ENCODE data around the gene GSK3A. TPM values are rescaled to one million over a fixed set of nuclear protein-coding genes. Genes with fewer than 3 reads are reported as not detected.
A peak's percentile ranks its signal among the peaks of the same experiment; 100 is the strongest.

GSK3A gene
- polyA plus RNA-seq, 2 donors = 32.9 TPM

DNA sequence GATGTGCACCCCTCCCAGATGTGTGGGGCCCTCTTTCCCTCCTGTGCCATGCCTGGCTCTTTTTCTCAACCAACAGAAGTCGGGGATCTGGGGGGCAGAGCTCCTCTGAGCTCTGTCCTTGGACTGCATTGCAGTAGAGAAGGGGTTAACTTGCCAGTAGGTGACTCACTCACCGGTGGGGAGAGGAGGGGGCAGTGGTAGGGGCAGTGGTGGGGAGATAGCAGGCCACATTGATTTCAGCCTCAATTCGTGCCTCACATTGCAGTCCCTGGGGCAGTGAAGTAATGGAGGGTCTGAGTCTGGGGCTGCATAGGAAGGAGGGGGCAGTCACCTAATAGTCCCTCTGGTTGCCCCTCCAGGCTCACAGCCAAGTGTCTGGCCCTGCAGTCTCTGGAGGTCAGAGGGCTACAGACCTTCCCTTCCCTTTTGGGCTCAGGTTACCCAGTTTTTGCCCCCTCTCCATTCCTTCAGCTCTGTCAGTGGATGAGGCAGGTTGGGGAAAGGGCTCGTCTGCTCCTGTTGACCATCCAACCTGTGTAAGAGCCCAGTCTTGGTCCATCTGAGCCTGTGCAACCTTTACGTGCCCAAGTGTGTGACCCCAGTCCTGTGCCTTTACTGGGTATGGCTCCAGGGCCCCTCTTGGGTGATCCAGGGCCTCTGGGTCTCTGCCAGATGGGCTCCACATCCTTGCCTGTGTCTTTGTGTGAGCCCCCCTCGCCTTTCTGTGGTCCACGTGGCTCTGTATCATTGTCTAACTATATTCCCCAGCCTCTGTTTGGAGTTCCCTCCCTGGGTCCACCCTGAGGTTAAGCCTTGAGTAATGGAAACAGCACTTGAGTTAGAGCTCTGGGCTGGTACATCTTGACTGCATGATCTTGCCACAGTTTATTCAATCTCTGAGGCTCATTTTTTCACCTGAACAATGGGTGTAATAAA, 39.7 kb upstream of the GSK3A start:
- Histone ChIP-seq H3K27me3 (ENCODE audit: control insufficient read depth in 1 of 2, insufficient read depth in 2 of 2, low read length in 2 of 2) (no peaks in the 10 kb centered on the region), H3K27ac (ENCODE audit: low read depth in 2 of 2, low read length in 1 of 2) (peak overlapping the region; percentile 97 to 98), H3K9me3 (ENCODE audit: control insufficient read depth in 2 of 2, insufficient read depth in 1 of 2, low read depth in 1 of 2, low read length in 1 of 2) (no peaks in the 10 kb centered on the region), H3K4me1 (ENCODE audit: control insufficient read depth in 2 of 2, insufficient read depth in 2 of 2, low read length in 1 of 2) (peaks cover 13 to 60% of the 10 kb centered on the region in 2 donors), H3K4me3 (ENCODE audit: low read depth in 1 of 2, low read length in 2 of 2) (no peak overlapping the region), H3K36me3 (ENCODE audit: control insufficient read depth in 2 of 2, insufficient read depth in 2 of 2, low read length in 1 of 2) (peaks cover 0 to under 1% of the 10 kb centered on the region in 2 donors)
- 24 to 27% methylated on average over 7 of the region's 7 CpGs for WGBS, 2 donors

DNA sequence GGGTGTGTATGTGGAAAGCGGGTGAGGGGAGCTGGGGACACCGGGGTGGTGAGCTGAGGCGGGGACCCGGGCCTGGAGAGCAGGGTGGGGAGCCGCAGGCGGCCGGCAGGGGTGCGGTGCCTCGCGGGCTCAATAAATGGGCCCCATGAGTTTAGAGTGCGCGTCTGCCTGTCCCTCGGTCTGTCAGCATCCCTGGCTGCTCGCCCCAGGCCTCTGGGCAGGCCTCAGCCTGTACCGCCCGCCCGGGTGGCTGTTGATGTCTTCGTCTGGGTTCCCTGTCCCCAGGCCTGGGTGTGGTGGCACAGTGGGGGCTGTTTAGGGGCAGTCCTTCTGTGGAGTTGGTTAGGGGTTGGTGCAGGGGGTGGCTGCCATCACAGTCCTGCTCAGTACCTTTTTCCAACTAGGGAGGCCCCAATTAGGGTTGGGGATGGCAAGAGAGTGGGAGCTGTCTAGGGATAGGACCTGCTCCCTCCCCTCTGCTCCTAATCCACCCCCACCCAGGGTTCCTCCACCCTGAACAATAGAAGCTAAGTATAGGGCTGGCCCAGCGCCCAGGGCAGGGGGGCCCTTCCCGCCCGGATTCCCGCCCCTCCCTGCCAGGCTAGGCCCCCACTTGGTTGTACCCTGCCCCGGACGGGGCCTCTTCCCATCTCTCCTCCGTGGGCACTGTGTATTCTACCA, 38.9 kb upstream of the GSK3A start:
- Histone ChIP-seq H3K27me3 (ENCODE audit: control insufficient read depth in 1 of 2, insufficient read depth in 2 of 2, low read length in 2 of 2) (no peaks in the 10 kb centered on the region), H3K4me1 (ENCODE audit: control insufficient read depth in 2 of 2, insufficient read depth in 2 of 2, low read length in 1 of 2) (peaks cover 13 to 64% of the 10 kb centered on the region in 2 donors), H3K4me3 (ENCODE audit: low read depth in 1 of 2, low read length in 2 of 2) (peak overlapping the region in 1 of 2 donors; percentile 60), H3K27ac (ENCODE audit: low read depth in 2 of 2, low read length in 1 of 2) (peak overlapping the region; percentile 97 to 98), H3K36me3 (ENCODE audit: control insufficient read depth in 2 of 2, insufficient read depth in 2 of 2, low read length in 1 of 2) (peaks cover 0 to 2% of the 10 kb centered on the region in 2 donors), H3K9me3 (ENCODE audit: control insufficient read depth in 2 of 2, insufficient read depth in 1 of 2, low read depth in 1 of 2, low read length in 1 of 2) (no peaks in the 10 kb centered on the region)
- WGBS, 2 donors = 5 to 21% methylated on average over 24 to 25 of the region's 25 CpGs

DNA sequence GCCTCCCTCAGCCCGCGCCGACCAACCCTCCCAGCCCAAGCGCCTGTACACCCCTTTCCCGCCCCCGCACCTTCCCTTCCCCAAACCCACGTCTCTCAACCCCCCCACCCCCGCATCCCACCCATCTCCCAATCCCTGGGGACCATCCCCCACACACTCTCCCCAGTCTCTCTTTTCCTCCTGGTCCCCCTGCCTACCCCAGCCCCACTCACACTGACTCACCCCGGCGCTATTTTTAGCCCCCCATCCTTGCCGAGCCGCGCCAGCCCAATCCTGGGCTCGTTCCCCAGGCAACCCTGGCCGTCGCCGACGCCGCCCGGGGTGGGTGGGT, 38.4 kb upstream of the GSK3A start:
- 0 to 3% methylated on average over 16 to 20 of the region's 20 CpGs for WGBS, 2 donors
- Histone ChIP-seq H3K27me3 (ENCODE audit: control insufficient read depth in 1 of 2, insufficient read depth in 2 of 2, low read length in 2 of 2) (no peaks in the 10 kb centered on the region), H3K27ac (ENCODE audit: low read depth in 2 of 2, low read length in 1 of 2) (peak overlapping the region; percentile 97 to 98), H3K36me3 (ENCODE audit: control insufficient read depth in 2 of 2, insufficient read depth in 2 of 2, low read length in 1 of 2) (peaks cover 0 to 3% of the 10 kb centered on the region in 2 donors), H3K9me3 (ENCODE audit: control insufficient read depth in 2 of 2, insufficient read depth in 1 of 2, low read depth in 1 of 2, low read length in 1 of 2) (no peaks in the 10 kb centered on the region), H3K4me1 (ENCODE audit: control insufficient read depth in 2 of 2, insufficient read depth in 2 of 2, low read length in 1 of 2) (peaks cover 10 to 59% of the 10 kb centered on the region in 2 donors), H3K4me3 (ENCODE audit: low read depth in 1 of 2, low read length in 2 of 2) (peak overlapping the region; percentile 60 to 63)

DNA sequence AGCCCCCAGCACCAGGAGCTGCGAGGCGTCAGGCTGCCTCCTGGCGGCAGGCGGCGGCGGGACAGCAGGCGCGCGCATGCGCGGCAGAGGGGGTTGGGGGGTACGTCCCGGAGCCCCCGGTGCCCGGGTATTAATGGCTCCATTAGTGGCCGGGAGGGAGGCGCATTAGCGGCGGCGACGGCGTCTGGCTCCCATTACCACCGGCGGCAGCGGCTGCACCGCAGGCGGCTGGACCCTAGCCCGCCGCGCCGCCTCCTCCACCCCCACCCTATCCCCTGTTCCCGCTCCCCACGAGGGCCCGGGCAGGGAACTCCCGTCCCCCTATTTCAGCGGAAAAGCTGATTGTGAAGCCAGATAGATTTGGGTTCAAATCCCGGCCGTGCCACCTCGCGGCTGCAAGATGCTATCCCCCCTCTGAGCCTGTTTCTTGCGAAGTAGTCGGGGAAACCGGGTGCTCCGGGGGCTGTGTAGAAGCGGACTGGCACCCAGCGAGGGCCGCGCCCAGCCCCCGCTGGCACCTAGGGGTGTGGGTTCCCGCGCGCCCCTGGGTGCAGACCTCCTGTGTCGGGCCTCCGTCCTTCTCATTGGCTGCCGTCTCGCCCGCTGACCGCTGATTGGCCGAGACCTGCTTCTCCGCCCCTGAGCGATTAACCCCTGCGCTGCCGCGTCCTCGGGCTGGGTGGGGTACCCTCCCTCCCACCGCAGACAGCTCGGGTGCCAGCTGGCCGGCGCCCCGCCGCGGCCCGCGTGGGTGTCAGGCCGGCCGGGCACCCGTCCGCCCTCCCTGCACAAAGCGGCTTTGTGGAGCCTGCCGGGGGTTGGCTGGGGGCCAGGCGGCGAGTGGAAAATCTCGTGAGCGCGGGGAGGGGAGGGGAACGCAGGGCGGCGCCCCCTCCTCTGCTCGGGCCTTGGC, 37.8 kb upstream of the GSK3A start:
- Histone ChIP-seq H3K36me3 (ENCODE audit: control insufficient read depth in 2 of 2, insufficient read depth in 2 of 2, low read length in 1 of 2) (peaks cover 0 to 5% of the 10 kb centered on the region in 2 donors), H3K9me3 (ENCODE audit: control insufficient read depth in 2 of 2, insufficient read depth in 1 of 2, low read depth in 1 of 2, low read length in 1 of 2) (no peaks in the 10 kb centered on the region), H3K4me1 (ENCODE audit: control insufficient read depth in 2 of 2, insufficient read depth in 2 of 2, low read length in 1 of 2) (peaks cover 10 to 56% of the 10 kb centered on the region in 2 donors), H3K27ac (ENCODE audit: low read depth in 2 of 2, low read length in 1 of 2) (peak overlapping the region; percentile 97 to 98), H3K4me3 (ENCODE audit: low read depth in 1 of 2, low read length in 2 of 2) (peak overlapping the region; percentile 60 to 63), H3K27me3 (ENCODE audit: control insufficient read depth in 1 of 2, insufficient read depth in 2 of 2, low read length in 2 of 2) (no peaks in the 10 kb centered on the region)
- WGBS, 2 donors = 0% methylated on average over 62 to 89 of the region's 89 CpGs

DNA sequence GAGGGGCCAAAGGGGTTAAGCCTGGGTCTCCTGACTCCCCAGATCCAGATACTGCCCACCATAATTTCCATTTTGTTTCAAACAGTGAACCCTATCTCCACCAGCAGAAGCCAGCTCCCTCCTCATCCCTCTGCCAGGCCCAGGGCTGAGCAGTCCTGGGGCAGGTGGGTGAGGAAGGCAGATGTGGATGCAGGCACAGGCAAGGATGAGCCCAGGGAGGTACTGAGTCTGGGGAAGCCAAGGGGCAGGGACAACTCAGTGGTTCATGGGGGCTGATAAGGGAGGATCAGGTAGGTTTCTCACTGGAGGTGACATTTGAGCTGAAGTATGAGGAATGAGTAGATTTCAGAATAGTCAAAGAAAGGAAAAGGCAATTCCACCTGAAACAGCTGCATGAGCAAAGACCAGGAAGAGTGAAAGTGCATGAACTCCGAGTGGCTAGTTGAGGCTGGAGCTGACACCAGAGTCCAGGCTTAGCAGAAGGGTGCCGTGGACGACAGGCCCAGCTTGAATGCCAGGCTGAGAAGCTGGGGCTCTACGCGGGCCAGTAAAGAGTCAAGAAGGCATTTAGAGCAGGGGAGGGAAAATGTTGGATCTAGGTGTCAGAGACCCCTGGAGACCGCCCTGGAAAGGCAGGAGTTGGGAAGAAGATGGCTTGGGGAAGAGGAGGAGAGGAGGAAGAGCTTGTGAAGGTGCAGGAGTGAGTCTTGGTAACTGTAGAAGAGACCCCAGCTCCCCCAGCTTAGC, 36.9 kb upstream of the GSK3A start:
- Histone ChIP-seq H3K36me3 (ENCODE audit: control insufficient read depth in 2 of 2, insufficient read depth in 2 of 2, low read length in 1 of 2) (peaks cover 0 to 10% of the 10 kb centered on the region in 2 donors), H3K27ac (ENCODE audit: low read depth in 2 of 2, low read length in 1 of 2) (peak overlapping the region; percentile 97 to 98), H3K27me3 (ENCODE audit: control insufficient read depth in 1 of 2, insufficient read depth in 2 of 2, low read length in 2 of 2) (no peaks in the 10 kb centered on the region), H3K4me3 (ENCODE audit: low read depth in 1 of 2, low read length in 2 of 2) (peak overlapping the region; percentile 60 to 63), H3K4me1 (ENCODE audit: control insufficient read depth in 2 of 2, insufficient read depth in 2 of 2, low read length in 1 of 2) (peaks cover 10 to 55% of the 10 kb centered on the region in 2 donors), H3K9me3 (ENCODE audit: control insufficient read depth in 2 of 2, insufficient read depth in 1 of 2, low read depth in 1 of 2, low read length in 1 of 2) (no peaks in the 10 kb centered on the region)
- 9 to 13% methylated on average over 6 of the region's 6 CpGs for WGBS, 2 donors

DNA sequence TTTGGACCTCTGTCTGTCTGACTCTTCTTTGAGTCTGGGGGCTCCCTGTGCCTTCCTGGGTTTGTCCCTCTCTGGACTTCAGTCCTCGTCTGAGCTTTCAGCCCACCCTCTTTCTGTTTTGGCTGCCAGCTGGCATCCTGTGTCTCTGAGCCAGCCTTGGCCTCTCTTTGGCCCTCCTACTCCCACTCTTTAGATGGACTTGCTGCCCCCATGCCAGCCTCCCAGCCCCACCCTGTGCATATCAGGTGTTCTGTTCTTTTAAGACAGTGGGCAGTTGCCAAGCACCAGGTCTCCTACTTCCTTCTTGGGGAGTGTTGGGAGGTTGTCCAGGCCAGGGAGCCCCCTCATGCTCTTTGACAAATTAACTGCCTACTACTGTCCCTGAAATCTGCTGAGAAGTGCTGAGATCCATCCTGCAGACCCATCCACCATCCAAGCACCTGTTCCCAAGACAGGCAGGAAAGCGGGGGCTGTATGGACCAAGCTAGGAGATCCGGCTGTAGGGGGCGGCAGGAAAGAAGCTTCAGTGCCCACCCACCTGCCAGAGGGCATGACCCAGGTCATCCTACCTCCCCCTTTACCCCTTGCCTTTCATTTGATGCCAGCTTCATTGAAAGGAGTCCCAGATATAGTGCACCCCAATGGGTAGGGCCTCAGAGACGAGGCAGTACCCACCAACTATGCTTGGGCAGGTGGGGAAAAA, 36.2 kb upstream of the GSK3A start:
- Histone ChIP-seq H3K4me3 (ENCODE audit: low read depth in 1 of 2, low read length in 2 of 2) (no peak overlapping the region), H3K9me3 (ENCODE audit: control insufficient read depth in 2 of 2, insufficient read depth in 1 of 2, low read depth in 1 of 2, low read length in 1 of 2) (no peaks in the 10 kb centered on the region), H3K36me3 (ENCODE audit: control insufficient read depth in 2 of 2, insufficient read depth in 2 of 2, low read length in 1 of 2) (peaks cover 0 to 18% of the 10 kb centered on the region in 2 donors), H3K4me1 (ENCODE audit: control insufficient read depth in 2 of 2, insufficient read depth in 2 of 2, low read length in 1 of 2) (peaks cover 10 to 57% of the 10 kb centered on the region in 2 donors), H3K27ac (ENCODE audit: low read depth in 2 of 2, low read length in 1 of 2) (peak overlapping the region; percentile 86 to 98), H3K27me3 (ENCODE audit: control insufficient read depth in 1 of 2, insufficient read depth in 2 of 2, low read length in 2 of 2) (no peaks in the 10 kb centered on the region)
- 47 to 70% methylated on average over 5 of the region's 5 CpGs for WGBS, 2 donors

DNA sequence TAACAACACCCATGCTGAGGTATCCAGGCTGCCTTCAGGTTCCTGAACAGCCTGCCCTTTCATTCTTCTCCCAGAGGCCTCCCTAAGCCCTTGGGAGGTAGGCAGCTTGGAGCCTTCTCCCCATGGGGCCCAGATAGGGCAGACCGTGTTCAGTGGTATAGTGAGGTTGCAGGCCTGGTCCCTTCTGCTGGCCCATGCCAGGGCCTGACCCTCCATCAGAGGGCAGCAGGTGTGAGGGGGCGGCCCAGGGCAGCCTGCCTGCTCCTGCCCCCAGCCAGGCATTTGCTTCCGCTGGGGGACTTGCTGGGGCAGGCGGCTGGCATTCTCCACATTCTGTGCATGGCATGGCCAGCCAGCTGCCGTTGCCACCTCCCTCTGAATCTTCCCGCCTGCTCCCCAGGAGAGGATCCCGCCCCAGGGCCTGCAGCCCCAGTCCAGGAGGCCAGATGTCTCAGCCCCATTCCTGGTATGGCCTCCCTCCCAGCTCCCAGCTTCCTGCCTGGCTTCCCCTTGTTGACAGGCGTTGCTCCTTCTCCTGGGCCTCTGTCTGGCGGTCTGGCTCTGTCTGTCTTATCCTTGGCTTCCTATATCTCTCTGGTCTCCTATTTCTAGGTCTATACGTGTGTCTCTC, 35.5 kb upstream of the GSK3A start:
- Histone ChIP-seq H3K27me3 (ENCODE audit: control insufficient read depth in 1 of 2, insufficient read depth in 2 of 2, low read length in 2 of 2) (no peaks in the 10 kb centered on the region), H3K4me1 (ENCODE audit: control insufficient read depth in 2 of 2, insufficient read depth in 2 of 2, low read length in 1 of 2) (peaks cover 10 to 54% of the 10 kb centered on the region in 2 donors), H3K27ac (ENCODE audit: low read depth in 2 of 2, low read length in 1 of 2) (peak overlapping the region; percentile 86 to 98), H3K36me3 (ENCODE audit: control insufficient read depth in 2 of 2, insufficient read depth in 2 of 2, low read length in 1 of 2) (peaks cover 0 to 24% of the 10 kb centered on the region in 2 donors), H3K9me3 (ENCODE audit: control insufficient read depth in 2 of 2, insufficient read depth in 1 of 2, low read depth in 1 of 2, low read length in 1 of 2) (no peaks in the 10 kb centered on the region), H3K4me3 (ENCODE audit: low read depth in 1 of 2, low read length in 2 of 2) (no peak overlapping the region)
- WGBS, 2 donors = 25 to 52% methylated on average over 10 of the region's 10 CpGs

DNA sequence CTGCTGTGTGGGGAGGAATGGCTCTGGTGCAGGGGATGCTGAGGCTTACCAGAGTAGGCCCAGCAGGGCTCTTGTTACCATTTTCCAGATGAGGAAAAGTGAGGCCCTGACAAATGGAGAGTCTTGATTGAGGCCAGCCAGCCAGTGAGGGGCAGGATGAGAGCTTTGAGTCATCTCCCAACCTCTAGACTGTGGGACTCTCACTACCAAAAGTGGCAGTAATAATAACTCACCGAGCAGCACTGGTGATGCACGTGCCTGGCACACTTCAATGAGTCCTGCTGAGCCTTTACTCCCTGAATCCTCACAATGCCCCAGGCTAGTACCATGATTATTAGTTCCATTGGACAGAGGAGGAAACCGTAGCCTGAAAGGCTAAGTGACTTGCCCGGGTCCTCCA, 34.4 kb upstream of the GSK3A start:
- Histone ChIP-seq H3K27me3 (ENCODE audit: control insufficient read depth in 1 of 2, insufficient read depth in 2 of 2, low read length in 2 of 2) (no peaks in the 10 kb centered on the region), H3K36me3 (ENCODE audit: control insufficient read depth in 2 of 2, insufficient read depth in 2 of 2, low read length in 1 of 2) (peaks cover 0 to 35% of the 10 kb centered on the region in 2 donors), H3K4me1 (ENCODE audit: control insufficient read depth in 2 of 2, insufficient read depth in 2 of 2, low read length in 1 of 2) (peaks cover 8 to 45% of the 10 kb centered on the region in 2 donors), H3K9me3 (ENCODE audit: control insufficient read depth in 2 of 2, insufficient read depth in 1 of 2, low read depth in 1 of 2, low read length in 1 of 2) (no peaks in the 10 kb centered on the region), H3K4me3 (ENCODE audit: low read depth in 1 of 2, low read length in 2 of 2) (no peak overlapping the region), H3K27ac (ENCODE audit: low read depth in 2 of 2, low read length in 1 of 2) (peak overlapping the region; percentile 4 to 44)
- WGBS, 2 donors = 42 to 50% methylated on average over 4 of the region's 4 CpGs
